Spinal cord (tissue), 10 donors: ENCODE results near the gene AMPH. TPM values are rescaled to one million over a fixed set of nuclear protein-coding genes. Genes with fewer than 3 reads are reported as not detected.

Experiments used
- DNase-seq, 6 donors: peaks; one replicate each; pipeline versions ENCODE4 v3.0.0 to v3.0.0-alpha.2; 2013 to 2015; ENCODE audit warnings: low spot score in 6 of 6, low read depth in 4 of 6
- H3K27ac ChIP-seq: one replicate; pipeline ENCODE4 v1.5.1; 2013; ENCODE audit warnings: low read depth, low read length, control low read depth
- H3K27me3 ChIP-seq: one replicate; pipeline ENCODE4 v1.6.1; 2013; ENCODE audit warnings: low read length; ENCODE audit not compliant: control insufficient read depth, insufficient read depth
- H3K36me3 ChIP-seq: one replicate; pipeline ENCODE4 v1.6.1; 2013; ENCODE audit warnings: low read length; ENCODE audit not compliant: control insufficient read depth, insufficient read depth
- H3K4me1 ChIP-seq: one replicate; pipeline ENCODE4 v1.6.1; 2013; ENCODE audit warnings: low read length; ENCODE audit not compliant: control insufficient read depth, insufficient read depth
- H3K4me3 ChIP-seq: one replicate; pipeline ENCODE4 v1.5.1; 2013; ENCODE audit warnings: low read depth, low read length, control low read depth
- H3K9me3 ChIP-seq: one replicate; pipeline ENCODE4 v1.6.1; 2013; ENCODE audit warnings: low read length; ENCODE audit not compliant: control insufficient read depth, insufficient read depth
- WGBS: methylation state at CpG from one replicate; pipeline ENCODE4 v1.1.5; 2013; ENCODE audit warnings: missing lambda C conversion rate; ENCODE audit not compliant: insufficient coverage; 5-methylcytosine and 5-hydroxymethylcytosine counted together
- polyA plus RNA-seq, 2 donors: library from polyadenylated mRNA; unstranded; fragments of 120-200 nt; gene quantifications; one replicate each; pipeline ENCODE4 v1.2.1, GENCODE V29; 2013; ENCODE audit not compliant: insufficient read length in 2 of 2
- total RNA-seq, 2 donors: library from RNA; depleted of rRNA in 1 of 2; stranded (reverse); fragments of 120-200 nt in 1 of 2; fragments of >200 nt in 1 of 2; gene quantifications; one replicate each; pipeline versions ENCODE4 v1.2.3 to v1.2.4, GENCODE V29; 2013 to 2014
- donor health status: healthy.

AMPH gene
- total and polyA plus RNA-seq, 4 donors = 37.3 to 116 (median 95.3) TPM

- no peaks in the 10 kb centered on the region for H3K4me1 ChIP-seq
- no peak overlapping the region for H3K4me3 ChIP-seq
- no peaks in the 10 kb centered on the region for H3K36me3 ChIP-seq
- no peaks in the 10 kb centered on the region for H3K27me3 ChIP-seq
- WGBS = no CpG with 5 or more reads among the region's 2 CpGs
- peaks cover 2% of the 10 kb centered on the region for H3K9me3 ChIP-seq
- DNase-seq = peak in 2 of 6 donors; percentile 21 to 76
- no peak overlapping the region for H3K27ac ChIP-seq
These were observed 110.4 kb downstream of the AMPH start for GRCh38 chr7:38520741-38521140.

GRCh38 chr7:38518541-38518940 lies 112.6 kb downstream of the AMPH start:
- H3K27ac ChIP-seq = no peak overlapping the region
- no peaks in the 10 kb centered on the region for H3K27me3 ChIP-seq
- no peak for DNase-seq
- no CpG with 5 or more reads among the region's 1 CpG for WGBS
- peaks cover 5% of the 10 kb centered on the region for H3K9me3 ChIP-seq
- no peaks in the 10 kb centered on the region for H3K36me3 ChIP-seq
- no peak overlapping the region for H3K4me3 ChIP-seq
- H3K4me1 ChIP-seq = no peaks in the 10 kb centered on the region

- Histone ChIP-seq H3K27me3 (no peaks in the 10 kb centered on the region), H3K27ac (no peak overlapping the region), H3K36me3 (no peaks in the 10 kb centered on the region), H3K4me1 (no peaks in the 10 kb centered on the region), H3K4me3 (no peak overlapping the region), H3K9me3 (peaks cover 5% of the 10 kb centered on the region)
- DNase-seq = no peak
- WGBS = no CpG with 5 or more reads among the region's 2 CpGs
These were observed 118.5 kb downstream of the AMPH start for GRCh38 chr7:38512704-38513103.

- Histone ChIP-seq H3K9me3 (peaks cover 5% of the 10 kb centered on the region), H3K36me3 (no peaks in the 10 kb centered on the region), H3K27me3 (no peaks in the 10 kb centered on the region), H3K4me3 (no peak overlapping the region), H3K27ac (no peak overlapping the region), H3K4me1 (no peaks in the 10 kb centered on the region)
- 82% methylated on average over 2 of the region's 2 CpGs for WGBS
- DNase-seq = peak in 3 of 6 donors; percentile 36 to 94 (median 39)
These were observed 118.9 kb downstream of the AMPH start for GRCh38 chr7:38512291-38512690.

- H3K9me3 ChIP-seq = no peaks in the 10 kb centered on the region
- no peak overlapping the region for H3K27ac ChIP-seq
- peaks cover 3% of the 10 kb centered on the region for H3K36me3 ChIP-seq
- no peaks in the 10 kb centered on the region for H3K4me1 ChIP-seq
- no CpG with 5 or more reads among the region's 2 CpGs for WGBS
- H3K4me3 ChIP-seq = no peak overlapping the region
- no peak for DNase-seq
- H3K27me3 ChIP-seq = no peaks in the 10 kb centered on the region
These were observed 123.8 kb downstream of the AMPH start for GRCh38 chr7:38507384-38507783.

- no peaks in the 10 kb centered on the region for H3K4me1 ChIP-seq
- DNase-seq = no peak
- H3K36me3 ChIP-seq = peaks cover 3% of the 10 kb centered on the region
- no peak overlapping the region for H3K4me3 ChIP-seq
- H3K9me3 ChIP-seq = no peaks in the 10 kb centered on the region
- WGBS = 92% methylated on average over 2 of the region's 3 CpGs
- H3K27ac ChIP-seq = no peak overlapping the region
- no peaks in the 10 kb centered on the region for H3K27me3 ChIP-seq
These were observed 124.4 kb downstream of the AMPH start for GRCh38 chr7:38506756-38507155.

DNA sequence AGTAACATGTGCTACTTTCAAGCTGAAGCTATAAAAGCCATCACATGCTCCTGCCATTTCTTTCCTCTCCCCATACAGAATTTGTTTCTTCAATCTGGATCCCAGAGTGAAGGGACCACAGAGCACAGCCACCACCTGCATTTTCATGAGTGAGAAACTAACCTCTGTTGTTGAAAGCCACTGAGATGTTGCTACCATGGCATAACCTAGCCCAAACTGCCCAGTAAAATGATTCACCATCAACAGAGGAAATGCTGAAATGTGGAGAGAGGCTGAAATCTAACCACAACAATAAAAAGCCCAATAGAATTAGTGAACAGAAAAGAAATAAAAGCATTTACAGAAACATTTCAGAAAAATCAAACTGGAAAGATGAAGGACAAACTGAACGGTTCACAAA lies 125.2 kb downstream of the AMPH start:
- DNase-seq = no peak
- Histone ChIP-seq H3K4me3 (no peak overlapping the region), H3K27ac (no peak overlapping the region), H3K4me1 (no peaks in the 10 kb centered on the region), H3K27me3 (no peaks in the 10 kb centered on the region), H3K36me3 (peaks cover 3% of the 10 kb centered on the region), H3K9me3 (no peaks in the 10 kb centered on the region)
- WGBS = no CpG with 5 or more reads among the region's 1 CpG

GRCh38 chr7:38504684-38505083 lies 126.5 kb downstream of the AMPH start:
- Histone ChIP-seq H3K27me3 (no peaks in the 10 kb centered on the region), H3K4me3 (no peak overlapping the region), H3K4me1 (no peaks in the 10 kb centered on the region), H3K36me3 (peaks cover 3% of the 10 kb centered on the region), H3K9me3 (no peaks in the 10 kb centered on the region), H3K27ac (no peak overlapping the region)
- WGBS = 86% methylated on average over 2 of the region's 2 CpGs
- DNase-seq = no peak

- Histone ChIP-seq H3K27me3 (no peaks in the 10 kb centered on the region), H3K4me3 (no peak overlapping the region), H3K36me3 (peaks cover 3% of the 10 kb centered on the region), H3K27ac (no peak overlapping the region), H3K9me3 (no peaks in the 10 kb centered on the region), H3K4me1 (no peaks in the 10 kb centered on the region)
- DNase-seq = no peak
- WGBS = 93% methylated on average over 5 of the region's 6 CpGs
These were observed 128.3 kb downstream of the AMPH start for GRCh38 chr7:38502848-38503247.

- WGBS = 91% methylated on average over 3 of the region's 4 CpGs
- H3K9me3 ChIP-seq = no peaks in the 10 kb centered on the region
- H3K36me3 ChIP-seq = peaks cover 3% of the 10 kb centered on the region
- no peak for DNase-seq
- H3K27me3 ChIP-seq = no peaks in the 10 kb centered on the region
- no peak overlapping the region for H3K4me3 ChIP-seq
- H3K27ac ChIP-seq = no peak overlapping the region
- no peaks in the 10 kb centered on the region for H3K4me1 ChIP-seq
These were observed 128.9 kb downstream of the AMPH start for GRCh38 chr7:38502289-38502688.
